Breast epithelium (tissue), 4 donors: ENCODE results near the gene CAPNS1. TPM values are rescaled to one million over a fixed set of nuclear protein-coding genes. Genes with fewer than 3 reads are reported as not detected.

Experiments used
- DNase-seq, 2 donors: peaks; one replicate each; pipeline ENCODE4 v3.0.0-alpha.2; 2019; ENCODE audit warnings: low spot score in 2 of 2
- H3K27ac ChIP-seq, 2 donors: fragments of 200-600 bp; sonication (generic) in 1 of 2; one replicate each; pipeline ENCODE4 v1.5.1; 2016 to 2019; ENCODE audit warnings: mild to moderate bottlenecking in 1 of 2
- H3K27me3 ChIP-seq, 2 donors: fragments of 200-600 bp; sonication (generic) in 1 of 2; one replicate each; pipeline versions ENCODE4 v1.5.1 to v1.6.0; 2017 to 2019; ENCODE audit warnings: control low read depth in 1 of 2, mild to moderate bottlenecking in 1 of 2
- H3K36me3 ChIP-seq: fragments of 200-600 bp; one replicate; pipeline ENCODE4 v1.5.1; 2019
- H3K4me1 ChIP-seq, 2 donors: fragments of 200-600 bp; sonication (generic); one replicate each; pipeline ENCODE4 v1.5.1; 2016 to 2019; ENCODE audit warnings: control low read depth in 1 of 2
- H3K4me3 ChIP-seq, 3 donors: fragments of 200-600 bp; sonication (generic); 1 replicate in 2 of 3; 2 replicates in 1 of 3; pipeline ENCODE4 v1.5.1; 2016 to 2019; ENCODE audit warnings: mild to moderate bottlenecking in 3 of 3, moderate library complexity in 2 of 3
- H3K9me3 ChIP-seq, 2 donors: fragments of 200-600 bp; sonication (generic) in 1 of 2; one replicate each; pipeline ENCODE4 v1.5.1; 2016 to 2019; ENCODE audit warnings: control low read depth in 1 of 2
- POLR2A ChIP-seq: fragments of 450-650 bp; IDR thresholded peaks from one replicate; pipeline ENCODE4 v1.6.1; 2016; ENCODE audit warnings: antibody characterized with exemption, mild to moderate bottlenecking, moderate library complexity
- POLR2AphosphoS5 ChIP-seq, 3 donors: sonication (generic); formaldehyde crosslinking; IDR thresholded peaks; one replicate each; pipeline ENCODE4 v1.6.1; 2017; ENCODE audit warnings: antibody characterized with exemption in 3 of 3
- intact Hi-C: fragments of 100-400 bp; cut with DNase I; formaldehyde crosslinking; loops from one replicate; pipeline ENCODE4 v1.15.1; 2023; ENCODE audit warnings: low total_unique reads
- total RNA-seq, 3 donors: library from RNA; depleted of rRNA; stranded (reverse); fragments of >200 nt; gene quantifications; one replicate each; pipeline ENCODE4 v1.1.0, GENCODE V29; 2016
- TF ChIP-seq, protein P1 (sequence below), 3 donors: fragments of 450-650 bp; IDR thresholded peaks; one replicate each; pipeline ENCODE4 v1.5.1; 2016 to 2017; ENCODE audit warnings: antibody characterized with exemption in 3 of 3, mild to moderate bottlenecking in 3 of 3, moderate library complexity in 3 of 3

Gene CAPNS1
- total RNA-seq, 3 donors from 2014 or later = 144 to 286 (median 200) TPM

GRCh38 chr19:36103842-36104552 lies 35.9 kb upstream of the CAPNS1 start:
- TF ChIP-seq POLR2AphosphoS5 (IDR thresholded peaks at IDR 0.05) (no peak), POLR2A (no peak)
- TF ChIP-seq, protein P1, sequence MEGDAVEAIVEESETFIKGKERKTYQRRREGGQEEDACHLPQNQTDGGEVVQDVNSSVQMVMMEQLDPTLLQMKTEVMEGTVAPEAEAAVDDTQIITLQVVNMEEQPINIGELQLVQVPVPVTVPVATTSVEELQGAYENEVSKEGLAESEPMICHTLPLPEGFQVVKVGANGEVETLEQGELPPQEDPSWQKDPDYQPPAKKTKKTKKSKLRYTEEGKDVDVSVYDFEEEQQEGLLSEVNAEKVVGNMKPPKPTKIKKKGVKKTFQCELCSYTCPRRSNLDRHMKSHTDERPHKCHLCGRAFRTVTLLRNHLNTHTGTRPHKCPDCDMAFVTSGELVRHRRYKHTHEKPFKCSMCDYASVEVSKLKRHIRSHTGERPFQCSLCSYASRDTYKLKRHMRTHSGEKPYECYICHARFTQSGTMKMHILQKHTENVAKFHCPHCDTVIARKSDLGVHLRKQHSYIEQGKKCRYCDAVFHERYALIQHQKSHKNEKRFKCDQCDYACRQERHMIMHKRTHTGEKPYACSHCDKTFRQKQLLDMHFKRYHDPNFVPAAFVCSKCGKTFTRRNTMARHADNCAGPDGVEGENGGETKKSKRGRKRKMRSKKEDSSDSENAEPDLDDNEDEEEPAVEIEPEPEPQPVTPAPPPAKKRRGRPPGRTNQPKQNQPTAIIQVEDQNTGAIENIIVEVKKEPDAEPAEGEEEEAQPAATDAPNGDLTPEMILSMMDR (IDR thresholded peaks at IDR 0.05) = no peak
- DNase-seq = no peak
- intact Hi-C loops = no loop called here
- Histone ChIP-seq H3K4me1 (no peaks in the 10 kb centered on the region), H3K9me3 (no peaks in the 10 kb centered on the region), H3K36me3 (no peaks in the 10 kb centered on the region), H3K4me3 (no peak overlapping the region), H3K27me3 (no peaks in the 10 kb centered on the region), H3K27ac (no peak overlapping the region)

- TF ChIP-seq, protein P1 (IDR thresholded peaks at IDR 0.05) = no peak
- TF ChIP-seq POLR2AphosphoS5 (IDR thresholded peaks at IDR 0.05) = no peak
- no peak for TF ChIP-seq POLR2A
- intact Hi-C loops = no loop called here
- no peaks in the 10 kb centered on the region for H3K9me3 ChIP-seq
- DNase-seq = no peak
- H3K4me3 ChIP-seq = no peak overlapping the region
- no peaks in the 10 kb centered on the region for H3K4me1 ChIP-seq
- no peak overlapping the region for H3K27ac ChIP-seq
- H3K36me3 ChIP-seq = no peaks in the 10 kb centered on the region
- no peaks in the 10 kb centered on the region for H3K27me3 ChIP-seq
Observed at GRCh38 chr19:36106441-36106840, 33.4 kb upstream of the CAPNS1 start.

DNA sequence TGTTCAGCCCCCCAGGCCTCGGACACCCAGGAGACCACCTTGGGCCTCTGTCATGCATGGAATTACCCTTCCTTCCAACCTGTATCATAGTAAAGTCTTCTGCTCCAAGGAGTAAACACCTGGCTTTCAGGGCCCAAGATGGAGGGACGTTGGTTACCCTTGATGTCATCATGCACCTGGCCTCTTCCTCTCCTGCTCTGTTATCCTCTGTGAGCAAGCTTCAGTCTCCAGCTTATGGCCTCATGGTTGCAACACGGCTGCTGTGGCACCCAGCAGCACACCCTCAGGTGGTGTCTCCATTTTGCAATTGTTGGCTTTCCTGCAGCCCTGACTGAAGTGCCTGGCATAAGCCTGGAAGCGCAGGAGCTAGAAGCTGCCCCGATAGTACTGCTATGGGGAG lies 32.9 kb upstream of the CAPNS1 start:
- intact Hi-C loops = no loop called here

DNA sequence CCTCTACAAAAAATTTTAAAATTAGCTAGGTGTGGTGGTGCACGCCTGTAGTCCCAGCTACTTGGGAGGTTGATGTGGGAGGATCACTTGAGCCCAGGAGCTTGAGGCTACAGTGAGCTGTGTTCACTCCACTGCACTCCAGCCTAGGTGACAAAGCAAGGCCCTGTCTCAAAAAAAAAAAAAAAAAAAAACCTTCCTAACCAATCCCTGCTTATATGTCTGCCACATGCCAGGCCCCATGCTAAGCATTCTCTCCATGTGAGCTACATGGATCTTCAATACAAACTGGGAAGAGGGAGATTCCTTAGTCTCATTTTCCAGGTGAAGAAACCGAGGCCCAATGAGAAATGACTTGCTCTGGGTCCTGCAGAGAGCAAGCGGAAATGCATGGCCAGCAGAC lies 31.2 kb upstream of the CAPNS1 start:
- intact Hi-C loops = no loop called here
- Histone ChIP-seq H3K4me3 (no peak overlapping the region), H3K27ac (no peak overlapping the region), H3K27me3 (no peaks in the 10 kb centered on the region), H3K36me3 (no peaks in the 10 kb centered on the region), H3K9me3 (no peaks in the 10 kb centered on the region), H3K4me1 (peaks cover 0 to 4% of the 10 kb centered on the region in 2 donors)
- DNase-seq = no peak
- no peak for TF ChIP-seq POLR2AphosphoS5 (IDR thresholded peaks at IDR 0.05)
- no peak for TF ChIP-seq POLR2A
- TF ChIP-seq, protein P1 (IDR thresholded peaks at IDR 0.05) = no peak

More for the DNA sequence above, 32.9 kb upstream of the CAPNS1 start:
- Histone ChIP-seq H3K4me3 (no peak overlapping the region), H3K27ac (no peak overlapping the region), H3K9me3 (no peaks in the 10 kb centered on the region), H3K27me3 (no peaks in the 10 kb centered on the region), H3K36me3 (no peaks in the 10 kb centered on the region), H3K4me1 (no peaks in the 10 kb centered on the region)
- DNase-seq = no peak
- TF ChIP-seq POLR2A (no peak), POLR2AphosphoS5 (IDR thresholded peaks at IDR 0.05) (no peak)
- TF ChIP-seq, protein P1 (IDR thresholded peaks at IDR 0.05) = no peak

- intact Hi-C loops = no loop called here
- Histone ChIP-seq H3K4me3 (no peak within 1 kb of the TSS), H3K9me3 (no peaks in the 10 kb centered on the region), H3K27me3 (no peaks in the 10 kb centered on the region), H3K27ac (no peak within 1 kb of the TSS), H3K4me1 (peaks cover 0 to 4% of the 10 kb centered on the region in 2 donors), H3K36me3 (no peaks in the 10 kb centered on the region)
- no peak for DNase-seq
- TF ChIP-seq POLR2AphosphoS5 (IDR thresholded peaks at IDR 0.05) (no peak), POLR2A (no peak)
- TF ChIP-seq, protein P1 (IDR thresholded peaks at IDR 0.05) = no peak
Observed at GRCh38 chr19:36110487-36111199, 29.2 kb upstream of the CAPNS1 start, which contains the start of gene OVOL3. TSS of gene OVOL3 (plus strand) at chr19:36111143. CDS start at chr19:36111203, 60 bp downstream.
